NAMALWA (cell line): Measurements from ENCODE around the gene EFCC1.

Source experiments
- DNase-seq: peaks from one replicate; pipeline ENCODE4 v3.0.0-alpha.2; 2015; ENCODE audit warnings: low spot score

The EFCC1 gene

DNA sequence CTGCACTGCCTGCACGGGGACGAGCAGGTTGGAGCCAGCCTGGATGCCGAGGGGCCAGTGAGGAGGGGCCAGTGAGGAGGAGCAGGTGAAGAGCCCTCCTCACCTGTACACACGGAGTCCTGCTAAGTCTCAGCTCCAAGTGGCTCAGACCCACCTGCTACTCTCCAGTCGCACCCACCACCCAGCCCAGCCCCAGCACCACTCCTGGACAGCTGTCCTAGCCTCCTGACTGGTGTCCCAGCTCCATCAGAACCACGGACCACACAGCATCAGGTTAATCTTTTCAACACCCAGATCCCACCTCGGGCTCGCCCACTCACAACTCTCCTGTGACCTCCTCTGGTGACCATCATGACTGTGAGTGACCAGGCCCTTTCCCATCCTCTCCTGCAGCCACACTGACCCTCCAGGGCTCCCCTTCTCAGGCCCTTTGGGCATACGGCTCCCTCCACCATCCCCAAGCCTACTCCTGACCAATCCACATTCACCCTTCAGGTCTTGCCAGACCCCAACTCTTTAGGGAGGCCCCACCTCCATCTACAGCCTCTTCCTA lies 13.8 kb downstream of the EFCC1 start:
- DNase-seq = no peak

DNA sequence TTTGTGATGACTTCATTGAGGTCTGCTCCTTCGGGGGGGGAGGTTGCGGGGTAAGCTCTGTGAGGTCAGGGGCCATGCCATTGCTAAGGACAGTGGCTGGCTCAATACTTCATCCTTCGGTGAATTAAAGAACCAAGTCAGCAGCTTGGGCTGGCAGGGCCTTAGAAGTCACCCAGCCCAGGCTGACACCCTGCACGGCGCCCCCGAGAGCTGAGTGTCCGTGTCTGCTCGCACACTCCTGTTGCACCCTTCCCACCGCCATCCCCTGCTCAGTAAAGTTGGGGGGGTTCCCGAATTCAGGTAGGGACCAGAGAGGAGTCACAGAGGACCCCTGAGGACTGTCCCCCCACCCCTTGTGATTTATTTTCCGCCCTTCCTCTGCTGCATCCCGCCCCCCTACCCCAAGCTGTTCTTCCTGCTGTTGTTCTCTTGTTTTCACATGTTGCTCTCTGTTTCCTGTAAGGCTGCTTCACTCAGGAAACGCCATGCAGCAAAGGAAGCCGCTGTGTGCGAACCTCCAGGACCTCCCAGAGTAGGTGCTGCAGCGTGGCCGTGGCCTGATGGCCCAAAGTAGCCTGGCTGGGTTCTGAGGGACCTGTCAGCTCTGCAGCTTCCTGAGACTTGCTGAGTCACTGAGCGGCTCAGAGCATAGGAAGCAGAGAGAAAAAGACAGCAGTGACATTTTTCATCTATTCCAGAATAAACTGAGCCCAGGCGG lies 14.4 kb downstream of the EFCC1 start:
- DNase-seq = no peak

DNA sequence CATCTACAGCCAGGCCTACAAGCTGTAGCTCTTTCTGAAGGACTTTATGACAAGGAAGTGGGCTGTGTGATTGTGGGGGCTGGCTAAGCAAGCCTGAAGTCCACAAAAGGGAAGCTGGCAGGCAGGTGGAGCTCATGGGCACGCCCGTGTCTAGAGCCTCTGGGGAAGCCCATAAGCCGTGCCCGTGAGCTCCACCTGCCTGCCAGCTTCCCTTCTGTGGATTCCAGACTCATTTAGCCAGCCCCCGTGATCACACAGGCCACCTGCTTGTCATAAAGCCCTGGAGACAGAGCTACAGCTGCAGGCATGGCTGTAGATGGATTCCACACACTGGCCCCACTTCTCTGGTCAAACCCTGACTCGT lies 15.2 kb downstream of the EFCC1 start:
- DNase-seq = peak; percentile 85

DNA sequence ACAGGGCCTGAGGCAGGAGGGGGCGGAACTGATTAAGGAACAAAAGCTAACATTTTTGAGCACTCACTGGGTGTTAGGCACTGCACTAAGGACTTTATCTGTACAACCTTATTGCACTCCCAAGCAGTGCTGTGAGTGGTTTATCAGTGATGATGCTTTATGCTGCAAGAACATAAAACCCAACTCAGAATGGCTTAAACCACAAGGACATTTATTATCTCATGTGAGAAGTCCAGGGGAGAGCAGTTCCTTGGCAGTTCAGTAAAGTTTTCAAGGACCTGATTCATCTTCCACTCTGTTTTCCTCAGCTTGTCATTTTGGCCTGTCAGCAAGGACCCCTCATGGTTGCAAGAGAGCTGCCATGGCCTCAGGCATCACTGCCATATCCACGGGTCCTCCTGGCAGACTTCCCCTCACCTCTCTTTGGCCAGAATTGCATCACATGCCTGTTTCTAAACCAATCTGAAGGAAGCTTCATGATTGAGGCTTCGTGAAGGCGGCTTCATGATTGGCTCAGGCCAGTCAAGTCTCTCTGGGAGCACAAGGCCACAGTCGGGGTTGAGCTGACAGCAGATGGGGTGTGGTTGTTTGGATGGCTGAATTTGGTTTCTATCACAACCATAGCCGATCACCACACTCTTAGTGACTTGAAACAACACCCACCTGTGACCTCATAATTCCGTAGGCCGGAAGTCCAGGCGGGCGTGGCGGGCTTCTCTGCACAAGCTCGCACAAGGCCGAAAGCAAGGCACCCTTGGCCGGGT lies 15.8 kb downstream of the EFCC1 start:
- DNase-seq = peak; percentile 16

DNA sequence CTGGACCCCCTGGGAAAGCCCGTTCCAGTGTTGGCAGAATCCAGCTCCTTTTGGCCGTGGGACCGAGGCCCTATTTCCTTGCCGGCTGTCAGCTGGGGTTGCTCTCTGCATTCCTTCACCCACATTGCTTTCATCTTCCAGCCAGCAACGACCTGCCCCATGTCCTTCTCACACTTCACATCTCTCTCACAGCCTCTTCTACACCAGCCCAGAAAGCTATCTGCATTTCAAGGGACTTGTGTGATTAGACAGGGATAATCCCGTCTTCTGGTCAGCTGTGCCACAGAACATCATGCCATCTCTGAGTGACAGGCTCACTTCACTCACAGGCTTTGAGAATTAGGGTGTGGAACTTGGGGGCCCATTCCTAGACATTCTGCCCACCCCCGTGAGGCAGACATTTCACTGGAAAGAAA lies 16.4 kb downstream of the EFCC1 start:
- no peak for DNase-seq

DNA sequence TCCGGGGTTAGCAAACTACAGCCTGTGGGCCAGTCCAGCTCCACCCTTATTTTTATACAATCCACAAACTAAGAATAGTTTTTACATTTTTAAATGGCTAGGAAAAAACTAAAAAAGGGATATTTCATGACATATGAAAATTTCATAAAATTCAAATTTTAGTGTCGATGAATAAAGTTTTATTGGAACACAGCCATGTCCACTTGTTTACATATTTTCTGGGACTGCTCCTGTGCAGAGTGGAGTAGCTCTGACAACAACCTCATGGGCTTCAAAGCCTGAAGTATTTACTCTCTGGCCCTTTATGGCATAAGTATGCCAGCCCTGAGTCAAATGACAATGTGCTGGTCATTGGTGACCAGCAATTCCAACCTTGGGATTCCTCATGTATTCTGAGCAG lies 17.2 kb downstream of the EFCC1 start:
- no peak for DNase-seq

DNA sequence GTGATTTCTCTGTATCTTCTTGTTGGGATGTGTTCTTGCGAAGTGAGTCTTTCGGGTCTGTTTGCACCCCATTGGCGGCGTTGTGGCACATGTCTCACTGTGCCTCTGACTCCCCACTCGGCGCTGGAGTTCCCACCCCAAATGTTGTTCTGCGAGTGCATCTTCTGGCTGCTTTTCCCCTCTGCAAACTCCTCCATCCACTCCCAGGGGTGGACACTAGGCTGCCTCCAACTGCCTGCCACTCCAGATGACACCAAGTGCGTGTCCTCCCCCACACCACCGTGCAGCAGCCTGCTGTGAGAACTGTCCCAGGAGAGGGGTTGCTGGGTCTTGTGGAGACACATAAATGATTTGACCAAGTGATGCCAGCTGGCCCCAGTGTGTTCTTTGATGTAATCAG lies 17.6 kb downstream of the EFCC1 start:
- DNase-seq = no peak

DNA sequence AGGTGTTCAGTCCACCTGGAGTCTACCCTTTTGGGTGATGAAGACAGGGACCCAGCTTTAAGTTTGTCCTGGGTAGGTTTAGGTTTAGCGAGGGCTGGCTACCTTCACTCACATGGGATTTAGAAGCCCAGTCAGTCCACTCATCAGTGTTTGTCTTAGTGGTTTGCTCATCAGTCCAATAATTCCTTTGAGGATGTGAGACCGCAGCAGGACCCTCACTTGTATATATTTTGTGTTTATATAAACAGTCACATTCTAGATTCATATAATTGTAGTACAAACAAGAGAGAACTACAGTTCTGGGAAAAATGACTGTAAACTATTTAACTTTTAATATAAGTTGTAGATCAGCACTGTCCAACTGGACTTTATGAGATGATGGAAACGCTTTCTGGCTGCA lies 18.2 kb downstream of the EFCC1 start:
- DNase-seq = no peak

DNA sequence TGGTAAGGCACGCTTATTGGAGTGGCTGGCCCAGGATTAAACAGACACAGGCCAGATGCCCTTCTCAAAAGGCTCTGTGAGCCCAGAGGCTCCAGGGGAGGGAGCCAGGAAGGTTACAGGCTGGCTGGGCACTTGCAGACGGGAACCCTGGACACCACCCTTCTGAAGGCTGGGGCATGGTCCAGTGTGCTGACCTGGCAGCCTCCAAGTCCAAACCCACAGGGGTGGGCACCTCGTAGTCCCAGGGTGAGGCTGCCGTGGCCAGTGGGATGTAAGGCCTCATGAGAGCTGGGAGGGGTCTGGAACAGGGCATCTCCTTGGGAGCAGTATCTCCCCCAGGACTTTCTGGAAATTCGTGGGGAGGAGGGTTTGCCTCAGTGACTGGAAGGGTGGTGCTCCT lies 19.6 kb downstream of the EFCC1 start:
- DNase-seq = no peak

DNA sequence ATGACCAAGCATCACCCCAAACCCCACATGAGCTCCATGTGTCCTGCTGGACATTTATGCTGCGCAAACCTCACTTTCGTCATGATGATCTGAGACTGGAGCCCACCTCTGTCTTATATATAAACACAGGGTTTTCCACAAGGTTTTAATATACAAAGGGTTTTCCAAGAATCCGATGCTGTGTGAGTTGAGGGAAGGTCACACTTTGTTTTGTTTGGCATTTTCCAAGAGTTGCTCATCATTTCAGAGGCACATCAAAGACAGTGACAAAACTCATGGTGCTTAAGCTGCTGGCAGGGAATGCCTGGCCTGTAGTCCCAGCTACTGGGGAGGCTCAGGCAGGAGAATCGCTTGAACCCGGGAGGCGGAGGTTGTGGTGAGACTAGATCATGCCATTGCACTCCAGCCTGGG lies 20.0 kb downstream of the EFCC1 start:
- no peak for DNase-seq

DNA sequence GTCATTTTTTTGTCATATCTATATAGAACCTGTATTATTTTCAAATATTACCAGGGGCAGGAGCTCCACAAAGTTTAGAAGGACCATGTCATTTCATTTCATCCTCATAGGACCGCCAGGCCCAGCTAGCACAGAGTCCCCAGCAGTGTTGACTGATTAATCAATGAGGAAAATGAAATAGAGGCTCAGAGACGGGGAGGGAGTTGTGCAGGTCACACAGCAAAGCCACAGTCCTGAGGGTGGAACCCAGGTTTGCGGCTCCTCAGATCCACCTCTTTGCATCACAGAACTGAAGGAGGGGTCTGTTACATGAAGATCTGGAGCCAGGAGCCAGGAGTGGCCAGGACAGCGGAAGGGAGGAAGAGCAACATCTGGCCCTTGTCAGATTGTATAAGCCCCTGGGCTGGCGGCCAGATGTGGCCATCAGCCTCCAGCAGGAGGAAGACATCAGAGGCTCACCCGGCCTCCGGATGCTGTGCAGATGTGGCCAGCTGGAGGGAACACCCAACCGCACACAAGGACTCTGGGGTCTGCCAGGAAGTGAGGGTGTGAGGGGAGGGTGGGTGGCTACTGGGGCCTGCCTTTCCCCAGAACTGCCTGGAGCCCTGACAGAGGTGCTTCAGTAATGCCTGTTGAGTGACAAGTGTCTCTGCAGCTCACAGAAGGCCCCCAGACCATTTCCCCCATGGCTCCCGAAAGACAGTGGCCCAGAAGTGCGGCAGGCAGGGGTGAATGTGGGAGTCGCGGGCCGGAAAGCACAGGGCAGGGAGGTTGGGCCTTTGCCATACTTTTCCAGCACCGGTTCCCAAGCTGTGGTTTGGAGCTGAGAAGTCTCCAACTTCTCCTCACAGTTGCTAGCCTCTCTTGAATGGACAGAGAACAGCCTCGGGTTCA lies 21.3 kb downstream of the EFCC1 start:
- DNase-seq = no peak

DNA sequence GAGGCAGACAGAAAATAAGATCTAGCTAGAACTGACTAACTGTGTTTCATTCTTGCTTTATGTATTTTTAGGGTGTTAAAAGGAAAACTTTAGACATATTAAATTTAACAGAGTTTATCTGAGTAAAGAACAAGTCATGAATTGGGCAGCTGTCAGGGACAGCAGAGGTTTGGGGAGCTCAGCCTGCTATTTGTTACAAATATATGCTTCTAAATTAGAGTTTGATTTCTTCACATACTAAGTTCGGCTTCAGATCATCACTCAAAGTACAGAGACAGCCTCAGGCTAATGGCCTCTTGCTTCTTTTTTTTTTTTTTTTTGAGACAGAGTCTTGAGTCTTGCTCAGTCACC lies 21.9 kb downstream of the EFCC1 start:
- DNase-seq = no peak

DNA sequence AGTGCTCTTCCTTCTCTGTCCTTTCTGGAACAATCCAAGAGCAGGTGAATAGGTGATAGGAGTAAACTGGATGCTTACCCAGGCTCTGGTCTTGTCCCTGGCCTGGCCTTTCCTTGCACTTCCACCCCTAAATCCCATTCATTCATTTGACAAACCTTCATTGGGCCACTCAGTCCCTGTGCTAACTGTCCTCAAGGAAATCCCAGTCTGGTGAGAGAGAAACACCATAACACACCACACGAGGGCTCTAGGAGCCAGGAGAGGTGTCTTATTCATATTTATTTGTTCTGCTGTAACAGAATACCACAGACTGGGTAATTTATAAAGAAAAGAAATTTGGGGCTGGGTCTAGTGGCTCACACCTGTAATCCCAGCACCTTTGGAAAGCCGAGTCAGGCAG lies 22.8 kb downstream of the EFCC1 start:
- peak; percentile 37 for DNase-seq

DNA sequence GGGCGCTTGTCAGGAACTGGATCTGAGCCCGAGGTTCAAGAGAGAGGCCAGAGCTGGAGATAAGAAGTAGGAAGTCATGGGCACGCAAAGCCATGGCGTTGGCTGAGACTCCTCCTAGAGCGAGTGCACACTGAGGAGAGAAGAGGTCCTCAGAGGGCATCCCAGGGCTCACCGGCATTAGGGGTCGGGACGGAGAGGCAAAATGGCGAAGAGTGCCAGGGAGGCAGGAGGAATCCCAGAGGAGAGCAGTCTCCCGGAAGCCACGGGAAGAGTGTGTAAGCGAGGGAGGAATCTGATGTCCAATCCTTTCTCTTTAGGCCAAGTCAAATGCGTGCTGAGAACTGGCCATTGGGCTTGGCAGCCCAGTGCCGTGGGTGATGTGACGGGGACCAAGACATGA lies 24.0 kb downstream of the EFCC1 start:
- DNase-seq = no peak

DNA sequence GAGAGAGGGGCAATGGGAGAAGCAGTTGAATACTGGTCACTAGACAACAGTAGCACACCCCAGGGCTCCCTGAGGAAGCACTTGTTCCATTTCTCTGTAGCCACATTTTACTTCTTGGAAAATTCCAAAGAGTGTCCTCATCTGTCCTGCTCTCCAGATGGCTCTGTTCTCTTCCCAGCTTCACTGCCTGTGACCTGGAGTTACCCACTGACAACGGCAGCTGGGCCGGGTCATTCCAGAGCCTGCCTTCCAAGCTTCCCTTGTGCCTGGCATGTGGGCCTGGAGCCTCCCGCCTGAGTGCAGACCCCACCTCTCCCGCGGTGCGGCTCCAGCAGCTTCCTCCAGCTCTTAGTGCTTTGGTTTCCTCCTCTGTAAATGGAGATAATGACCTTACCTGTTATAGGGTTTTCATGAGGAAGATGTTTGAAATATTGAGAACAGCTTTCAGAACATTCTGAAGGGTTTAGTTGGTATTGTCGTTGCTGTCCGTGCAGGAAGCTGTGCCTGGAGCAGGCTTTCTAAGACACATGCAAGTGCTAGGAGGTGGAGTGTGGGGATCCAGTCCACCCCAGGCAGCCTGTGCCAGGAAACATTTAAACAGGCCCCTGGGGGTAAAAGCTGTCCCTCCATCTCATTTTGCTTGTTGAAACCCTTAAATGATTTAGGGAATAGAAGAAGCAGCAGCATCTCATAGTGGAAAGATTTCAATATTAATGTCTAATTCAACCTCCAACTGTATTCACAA lies 24.8 kb downstream of the EFCC1 start:
- no peak for DNase-seq

DNA sequence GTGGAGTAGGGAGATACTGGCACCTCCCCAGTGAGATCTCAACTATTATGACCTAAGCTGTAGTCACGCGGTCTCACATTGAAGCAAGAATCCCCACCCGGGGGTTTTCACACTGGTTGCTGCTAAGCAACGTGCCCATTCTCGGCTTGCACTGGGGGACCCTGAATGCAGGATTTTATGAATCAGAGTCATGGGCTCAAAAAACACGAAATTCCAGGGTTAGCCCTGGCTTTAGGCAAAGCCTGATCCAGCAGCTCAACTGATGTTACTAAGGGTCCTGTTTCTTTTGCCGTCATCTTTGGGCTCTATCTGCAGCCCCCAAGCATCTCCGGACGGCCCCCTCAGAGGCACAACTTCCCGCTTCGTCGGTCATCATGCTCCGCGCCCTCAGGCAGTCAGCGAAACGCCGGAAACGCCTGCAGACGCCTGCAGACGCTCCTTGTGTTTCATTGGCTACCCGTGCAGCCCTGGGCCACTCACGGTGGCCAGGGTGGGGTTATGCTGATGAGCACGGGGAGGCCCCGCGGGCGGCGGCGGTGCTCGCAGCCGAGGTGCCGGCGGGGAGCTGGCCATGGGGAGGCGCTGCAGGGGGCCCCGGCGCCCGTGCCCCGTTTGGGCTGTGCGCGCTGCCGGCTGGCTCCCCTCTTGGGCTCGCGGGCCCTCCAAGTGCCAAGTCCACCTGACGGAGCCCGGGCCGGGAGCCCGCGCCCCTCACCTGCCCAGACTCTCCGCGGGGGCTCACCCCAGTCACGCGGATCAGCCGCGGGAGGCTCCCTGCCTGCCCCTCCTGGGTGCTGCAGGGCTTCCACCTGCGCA lies 25.8 kb downstream of the EFCC1 start:
- peak; percentile 97 for DNase-seq

DNA sequence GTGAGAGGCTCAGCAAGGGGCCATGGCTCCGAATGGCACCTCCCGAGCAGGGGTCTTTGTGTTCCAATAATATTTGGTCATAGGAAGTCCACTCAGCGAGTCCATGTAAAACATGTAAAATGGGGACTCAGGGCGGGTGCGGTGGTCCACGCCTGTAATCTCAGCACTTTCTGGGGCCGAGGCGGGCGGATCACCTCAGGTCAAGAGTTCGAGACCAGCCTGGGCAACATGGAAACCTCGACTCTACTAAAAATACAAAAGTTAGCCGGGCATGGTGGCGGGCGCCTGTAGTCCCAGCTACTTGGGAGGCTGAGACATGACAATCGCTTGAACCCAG lies 26.4 kb downstream of the EFCC1 start:
- DNase-seq = no peak

DNA sequence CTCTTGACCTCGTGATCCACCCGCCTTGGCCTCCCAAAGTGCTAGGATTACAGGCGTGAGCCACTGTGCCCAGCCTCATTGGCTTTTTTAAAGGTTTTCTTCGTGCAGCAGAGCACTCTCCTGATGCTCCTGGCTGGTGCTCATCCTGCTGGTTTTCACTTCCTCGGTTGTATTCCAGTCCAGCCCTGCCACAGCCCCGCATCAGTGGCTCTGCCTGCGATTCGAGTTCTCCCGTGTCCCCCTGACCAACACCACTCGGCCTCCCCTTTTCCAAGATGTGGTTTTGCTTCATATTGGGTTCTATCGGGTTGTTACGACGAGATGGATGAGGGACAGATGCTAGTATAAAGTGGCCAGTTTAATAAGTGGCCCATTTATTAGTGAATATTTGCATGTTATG lies 27.8 kb downstream of the EFCC1 start:
- no peak for DNase-seq

DNA sequence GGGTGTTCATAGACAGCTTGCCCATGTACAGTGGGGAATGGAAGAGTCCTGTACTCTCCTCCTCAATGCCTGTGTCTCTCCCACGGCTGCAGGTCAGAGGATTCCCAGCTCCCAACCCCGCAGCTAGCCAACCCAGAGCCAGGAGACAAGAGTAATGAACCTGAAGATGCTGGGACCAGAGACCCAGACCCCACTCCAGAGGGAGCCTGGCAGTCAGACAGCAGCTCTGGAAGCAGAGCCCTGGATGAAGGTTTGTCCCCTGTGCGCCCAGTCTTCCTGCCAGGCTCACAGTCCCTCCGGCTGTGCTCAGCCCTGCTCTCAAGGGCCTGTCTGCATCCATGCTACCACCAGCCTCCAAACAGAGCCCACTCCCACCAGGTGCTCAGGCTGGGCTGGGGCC lies 29.5 kb downstream of the EFCC1 start:
- DNase-seq = no peak

DNA sequence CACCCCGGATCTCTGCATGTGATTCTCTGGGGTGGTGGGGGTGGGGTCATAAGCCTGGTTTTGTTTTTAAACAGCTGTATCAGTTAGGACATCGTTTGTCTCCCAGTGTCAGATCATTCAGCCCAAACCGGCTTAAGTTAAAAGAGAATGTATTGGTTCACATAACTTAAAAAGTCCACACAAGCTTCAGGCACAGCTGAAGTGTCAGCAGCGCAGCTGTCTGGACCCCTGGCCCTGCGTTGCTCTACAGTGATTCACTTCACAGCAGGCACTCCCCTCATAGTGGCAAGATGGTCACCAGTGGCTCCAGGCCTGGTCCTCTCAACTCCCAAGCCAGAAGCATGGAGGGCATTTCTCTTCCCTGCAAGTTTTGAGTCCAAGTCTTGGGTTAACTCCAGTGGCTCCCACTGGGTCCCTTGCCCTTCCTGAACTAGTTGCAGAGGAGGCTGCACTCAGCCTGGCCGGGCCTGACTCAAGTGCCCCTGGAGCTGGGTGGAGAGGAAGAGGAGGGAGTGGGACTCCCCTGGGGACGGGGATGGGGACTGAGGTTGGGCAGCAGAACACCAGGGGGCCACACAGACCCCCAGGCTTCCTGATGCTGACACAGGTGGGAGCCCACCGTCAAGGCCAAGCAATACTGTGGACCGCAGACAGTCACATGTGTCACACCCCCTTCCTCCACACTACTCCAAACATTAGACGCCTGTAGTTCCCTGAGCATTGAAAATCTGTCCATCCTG lies 30.5 kb downstream of the EFCC1 start:
- DNase-seq = no peak
